Measurements from ENCODE around the gene DGCR2.
A peak's percentile ranks its signal among the peaks of the same experiment; 100 is the strongest.

The DGCR2 gene

DNA sequence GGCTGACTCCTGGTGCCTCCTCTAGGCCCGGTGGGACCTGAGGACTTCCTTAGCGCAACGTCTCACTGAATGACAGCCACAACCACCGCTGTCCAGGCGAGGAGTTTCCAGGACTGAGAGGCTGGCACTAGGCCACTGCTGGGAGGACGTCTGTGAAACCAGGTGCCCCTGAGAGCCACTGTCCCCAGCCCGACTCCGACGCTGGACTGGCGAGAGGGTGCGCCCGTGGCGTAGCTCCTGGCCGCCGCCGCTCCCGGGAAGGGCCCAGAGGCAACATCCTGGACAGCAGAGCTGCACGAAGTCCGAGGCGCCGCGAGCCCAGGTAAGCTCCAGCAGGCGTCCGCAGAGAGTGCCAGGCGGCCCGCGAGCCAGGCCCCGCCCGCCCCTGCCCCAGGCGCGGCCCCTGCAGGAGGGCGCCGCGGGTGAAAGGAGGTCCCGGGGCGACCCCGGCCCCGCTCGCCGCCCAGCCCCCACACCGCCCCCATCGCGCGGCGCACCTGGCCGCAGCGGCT lies 525 bp downstream of the DGCR2 start:
- ChIA-PET POLR2A (interaction anchor here (1.0 to 2.3 kb wide), 5 partner anchors 11 to 53 kb away, joined by 3 to 27 read pairs (median 7); partner anchors contain the start of gene ESS2), CTCF (no interaction called here)
- DNase-seq (ENCODE audit: extremely low spot score): peak; percentile 50
- TF ChIP-seq FOXA1 (IDR thresholded peaks at IDR 0.05): no peak
- no peak for TF ChIP-seq SUZ12 (IDR thresholded peaks at IDR 0.05)
- peak; percentile 36; the same call in 1 of the 2 replicates for TF ChIP-seq PKNOX1 (IDR thresholded peaks at IDR 0.05)

GRCh38 chr22:19120829-19121630 lies 1.2 kb downstream of the DGCR2 start:
- CTCF ChIA-PET: no interaction called here

DNA sequence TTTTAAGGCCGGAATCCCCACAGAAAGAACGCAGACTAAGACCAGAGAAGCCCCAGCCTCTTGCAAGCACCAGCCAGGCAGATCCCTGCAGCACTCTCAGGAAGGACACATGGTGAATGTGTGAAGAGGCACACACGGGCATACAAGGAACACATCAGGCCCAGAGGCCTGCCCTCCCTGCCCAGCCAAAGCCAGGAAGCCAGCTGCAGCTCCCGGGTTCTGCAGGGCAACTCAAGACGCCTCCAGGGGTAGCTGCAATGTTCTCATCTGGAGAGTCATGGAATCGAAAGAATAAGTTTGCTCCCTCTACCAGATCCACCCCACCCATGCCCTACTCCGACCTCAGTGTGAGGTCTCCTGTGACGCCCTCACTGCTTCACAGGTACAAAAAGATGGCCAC lies 2.3 kb downstream of the DGCR2 start:
- no peak for DNase-seq (ENCODE audit: extremely low spot score)
- TF ChIP-seq BHLHE40 (IDR thresholded peaks at IDR 0.05; ENCODE audit: borderline replicate concordance) (no peak), FOXK2 (IDR thresholded peaks at IDR 0.05) (no peak), FOXM1 (IDR thresholded peaks at IDR 0.05; ENCODE audit: borderline replicate concordance) (no peak), CTBP1 (IDR thresholded peaks at IDR 0.05; ENCODE audit: borderline replicate concordance) (no peak), FOXA1 (IDR thresholded peaks at IDR 0.05) (no peak), NFRKB (IDR thresholded peaks at IDR 0.05) (no peak), PKNOX1 (IDR thresholded peaks at IDR 0.05) (no peak), ARNT (IDR thresholded peaks at IDR 0.05) (no peak), LEF1 (IDR thresholded peaks at IDR 0.05; ENCODE audit: borderline replicate concordance) (no peak), ELF4 (IDR thresholded peaks at IDR 0.05) (no peak), L3MBTL2 (conservative IDR thresholded peaks at IDR 0.05) (no peak), SP1 (IDR thresholded peaks at IDR 0.05) (no peak), HDGF (IDR thresholded peaks at IDR 0.05; ENCODE audit: borderline replicate concordance) (no peak), TARDBP (IDR thresholded peaks at IDR 0.05) (no peak), ZNF384 (IDR thresholded peaks at IDR 0.05) (no peak), SUZ12 (IDR thresholded peaks at IDR 0.05) (no peak)
- ChIA-PET POLR2A (interaction anchor here (1.3 kb wide), 1 partner anchor 24 kb away, joined by 4 read pairs; the partner anchor contains the start of gene ESS2), CTCF (no interaction called here)

More at GRCh38 chr22:19120829-19121630, 1.2 kb downstream of the DGCR2 start:
- peak; percentile 52 for DNase-seq (ENCODE audit: extremely low spot score)
- POLR2A ChIA-PET: interaction anchor here (1.3 to 2.3 kb wide), 4 partner anchors 14 to 23 kb away, joined by 4 to 27 read pairs (median 9); partner anchors contain the start of gene ESS2
- no peak for TF ChIP-seq BHLHE40 (IDR thresholded peaks at IDR 0.05; ENCODE audit: borderline replicate concordance)
- TF ChIP-seq ZNF384 (IDR thresholded peaks at IDR 0.05): no peak
- TF ChIP-seq NFRKB (IDR thresholded peaks at IDR 0.05): no peak
- TF ChIP-seq FOXK2 (IDR thresholded peaks at IDR 0.05): no peak
- no peak for TF ChIP-seq SUZ12 (IDR thresholded peaks at IDR 0.05)
- TF ChIP-seq SP1 (IDR thresholded peaks at IDR 0.05): no peak
- no peak for TF ChIP-seq FOXA1 (IDR thresholded peaks at IDR 0.05)
- no peak for TF ChIP-seq L3MBTL2 (conservative IDR thresholded peaks at IDR 0.05)
- no peak for TF ChIP-seq FOXM1 (IDR thresholded peaks at IDR 0.05; ENCODE audit: borderline replicate concordance)
- TF ChIP-seq PKNOX1 (IDR thresholded peaks at IDR 0.05): no peak
- TF ChIP-seq ELF4 (IDR thresholded peaks at IDR 0.05): no peak
- TF ChIP-seq HDGF (IDR thresholded peaks at IDR 0.05; ENCODE audit: borderline replicate concordance): no peak
- no peak for TF ChIP-seq TARDBP (IDR thresholded peaks at IDR 0.05)
- TF ChIP-seq LEF1 (IDR thresholded peaks at IDR 0.05; ENCODE audit: borderline replicate concordance): no peak
- TF ChIP-seq ARNT (IDR thresholded peaks at IDR 0.05): no peak
- TF ChIP-seq CTBP1 (IDR thresholded peaks at IDR 0.05; ENCODE audit: borderline replicate concordance): no peak

DNA sequence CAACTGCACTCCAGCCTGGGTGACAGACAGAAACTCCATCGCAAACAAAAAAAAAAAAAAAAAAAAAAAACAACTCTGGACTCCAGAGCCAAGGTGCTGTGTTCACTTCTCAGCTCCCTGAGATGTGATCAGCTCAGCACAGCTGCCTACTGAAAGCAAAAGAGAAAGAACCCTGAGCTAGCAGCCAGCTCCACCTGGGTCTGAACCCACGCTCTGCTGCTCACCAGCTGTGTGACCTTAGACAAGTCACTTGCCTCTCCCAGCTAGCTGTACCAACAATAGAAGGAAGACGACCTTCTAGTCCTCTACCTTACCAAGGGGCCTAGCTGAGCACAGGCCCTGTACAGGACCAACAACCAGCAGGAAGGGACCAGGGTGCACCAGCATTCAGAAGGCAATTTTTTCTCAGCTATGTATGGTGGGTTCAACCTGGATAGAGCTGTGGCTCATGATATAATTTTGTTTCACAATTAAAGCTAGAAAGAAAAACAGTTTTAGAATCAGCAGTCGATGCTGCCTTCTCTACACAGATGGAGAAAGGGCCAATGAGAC lies 3.8 kb downstream of the DGCR2 start:
- TF ChIP-seq ARNT (IDR thresholded peaks at IDR 0.05) (no peak), ZNF384 (IDR thresholded peaks at IDR 0.05) (no peak), BHLHE40 (IDR thresholded peaks at IDR 0.05; ENCODE audit: borderline replicate concordance) (no peak), FOXK2 (IDR thresholded peaks at IDR 0.05) (no peak), CTBP1 (IDR thresholded peaks at IDR 0.05; ENCODE audit: borderline replicate concordance) (no peak), HDGF (IDR thresholded peaks at IDR 0.05; ENCODE audit: borderline replicate concordance) (no peak), FOXM1 (IDR thresholded peaks at IDR 0.05; ENCODE audit: borderline replicate concordance) (no peak)
- DNase-seq (ENCODE audit: extremely low spot score): no peak
- POLR2A ChIA-PET: interaction anchor here (1.0 to 1.2 kb wide), 3 partner anchors 8 to 26 kb away, joined by 3 read pairs; partner anchors contain the start of gene ESS2
- CTCF ChIA-PET: interaction anchor here (1.1 kb wide), 1 partner anchor 11 kb away, joined by 3 read pairs; no protein-coding TSS in a partner anchor

DNA sequence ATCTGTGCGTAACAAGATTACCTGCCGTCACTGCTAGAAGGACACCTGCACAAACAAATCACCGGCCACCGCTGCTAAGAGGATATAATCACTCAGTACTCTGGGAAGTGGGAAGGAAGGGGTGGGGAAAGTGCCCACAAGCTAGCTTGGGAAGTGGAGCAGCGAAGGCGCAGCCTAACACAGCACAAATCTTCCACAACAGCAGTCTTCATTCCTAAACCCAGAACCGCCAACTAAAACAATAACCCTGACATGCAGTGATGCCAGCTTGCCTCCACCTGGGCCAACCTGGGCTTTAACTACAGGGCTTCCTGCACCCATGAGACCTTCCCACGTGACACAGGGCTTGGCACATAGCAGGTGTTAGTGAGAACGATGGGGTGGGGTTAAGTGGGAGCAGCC lies 5.1 kb downstream of the DGCR2 start:
- ChIA-PET POLR2A (no interaction called here), CTCF (no interaction called here)
- TF ChIP-seq PKNOX1 (IDR thresholded peaks at IDR 0.05): no peak
- TF ChIP-seq LEF1 (IDR thresholded peaks at IDR 0.05; ENCODE audit: borderline replicate concordance): no peak
- no peak for TF ChIP-seq FOXM1 (IDR thresholded peaks at IDR 0.05; ENCODE audit: borderline replicate concordance)
- no peak for TF ChIP-seq FOXK2 (IDR thresholded peaks at IDR 0.05)
- no peak for TF ChIP-seq NFRKB (IDR thresholded peaks at IDR 0.05)
- no peak for TF ChIP-seq CTBP1 (IDR thresholded peaks at IDR 0.05; ENCODE audit: borderline replicate concordance)
- TF ChIP-seq SP1 (IDR thresholded peaks at IDR 0.05): no peak
- no peak for TF ChIP-seq SUZ12 (IDR thresholded peaks at IDR 0.05)
- TF ChIP-seq FOXA1 (IDR thresholded peaks at IDR 0.05): no peak
- no peak for TF ChIP-seq L3MBTL2 (conservative IDR thresholded peaks at IDR 0.05)
- TF ChIP-seq HDGF (IDR thresholded peaks at IDR 0.05; ENCODE audit: borderline replicate concordance): no peak
- TF ChIP-seq ZNF384 (IDR thresholded peaks at IDR 0.05): no peak
- no peak for TF ChIP-seq BHLHE40 (IDR thresholded peaks at IDR 0.05; ENCODE audit: borderline replicate concordance)
- TF ChIP-seq TARDBP (IDR thresholded peaks at IDR 0.05): no peak
- TF ChIP-seq ELF4 (IDR thresholded peaks at IDR 0.05): no peak
- TF ChIP-seq ARNT (IDR thresholded peaks at IDR 0.05): no peak
- DNase-seq (ENCODE audit: extremely low spot score): no peak

Data from HEK293T (cell line).